ENCODE results near the gene RGL1.

The RGL1 gene

GRCh38 chr1:183934314-183934713 is 129.4 kb downstream of the RGL1 start:
- Histone ChIP-seq H3K4me3 (ENCODE audit: low read depth, low read length) (no peak overlapping the region), H3K9ac (ENCODE audit: low read depth, low read length) (no peak overlapping the region), H3K9me3 (ENCODE audit: control insufficient read depth, insufficient read depth, low read length) (no peaks in the 10 kb centered on the region), H3K4me1 (ENCODE audit: control insufficient read depth, insufficient read depth, low read length) (no peaks in the 10 kb centered on the region), H3K36me3 (ENCODE audit: control insufficient read depth, insufficient read depth, low read length) (no peaks in the 10 kb centered on the region), H3K27me3 (ENCODE audit: control insufficient read depth, insufficient read depth, low read length) (no peaks in the 10 kb centered on the region)

- no peak overlapping the region for H3K9ac ChIP-seq (ENCODE audit: low read depth, low read length)
- H3K9me3 ChIP-seq (ENCODE audit: control insufficient read depth, insufficient read depth, low read length): no peaks in the 10 kb centered on the region
- peaks cover 12% of the 10 kb centered on the region for H3K27me3 ChIP-seq (ENCODE audit: control insufficient read depth, insufficient read depth, low read length)
- H3K36me3 ChIP-seq (ENCODE audit: control insufficient read depth, insufficient read depth, low read length): no peaks in the 10 kb centered on the region
- H3K4me1 ChIP-seq (ENCODE audit: control insufficient read depth, insufficient read depth, low read length): no peaks in the 10 kb centered on the region
- H3K4me3 ChIP-seq (ENCODE audit: low read depth, low read length): no peak overlapping the region
Measured at GRCh38 chr1:183936009-183936408, 131.1 kb downstream of the RGL1 start.

- Histone ChIP-seq H3K9me3 (ENCODE audit: control insufficient read depth, insufficient read depth, low read length) (no peaks in the 10 kb centered on the region), H3K9ac (ENCODE audit: low read depth, low read length) (no peak overlapping the region), H3K4me1 (ENCODE audit: control insufficient read depth, insufficient read depth, low read length) (no peaks in the 10 kb centered on the region), H3K36me3 (ENCODE audit: control insufficient read depth, insufficient read depth, low read length) (no peaks in the 10 kb centered on the region), H3K4me3 (ENCODE audit: low read depth, low read length) (no peak overlapping the region), H3K27me3 (ENCODE audit: control insufficient read depth, insufficient read depth, low read length) (peaks cover 18% of the 10 kb centered on the region)
Measured at GRCh38 chr1:183936791-183937190, 131.9 kb downstream of the RGL1 start.

GRCh38 chr1:183937611-183938010 is 132.7 kb downstream of the RGL1 start:
- peaks cover 20% of the 10 kb centered on the region for H3K27me3 ChIP-seq (ENCODE audit: control insufficient read depth, insufficient read depth, low read length)
- no peaks in the 10 kb centered on the region for H3K9me3 ChIP-seq (ENCODE audit: control insufficient read depth, insufficient read depth, low read length)
- H3K36me3 ChIP-seq (ENCODE audit: control insufficient read depth, insufficient read depth, low read length): no peaks in the 10 kb centered on the region
- no peak overlapping the region for H3K4me3 ChIP-seq (ENCODE audit: low read depth, low read length)
- H3K9ac ChIP-seq (ENCODE audit: low read depth, low read length): no peak overlapping the region
- H3K4me1 ChIP-seq (ENCODE audit: control insufficient read depth, insufficient read depth, low read length): no peaks in the 10 kb centered on the region

- Histone ChIP-seq H3K4me1 (ENCODE audit: control insufficient read depth, insufficient read depth, low read length) (peaks cover 15% of the 10 kb centered on the region), H3K36me3 (ENCODE audit: control insufficient read depth, insufficient read depth, low read length) (no peaks in the 10 kb centered on the region), H3K9ac (ENCODE audit: low read depth, low read length) (no peak overlapping the region), H3K9me3 (ENCODE audit: control insufficient read depth, insufficient read depth, low read length) (no peaks in the 10 kb centered on the region), H3K27me3 (ENCODE audit: control insufficient read depth, insufficient read depth, low read length) (peaks cover 53% of the 10 kb centered on the region), H3K4me3 (ENCODE audit: low read depth, low read length) (no peak overlapping the region)
Measured at GRCh38 chr1:183941001-183941400, 136.1 kb downstream of the RGL1 start.

- Histone ChIP-seq H3K9me3 (ENCODE audit: control insufficient read depth, insufficient read depth, low read length) (no peaks in the 10 kb centered on the region), H3K4me1 (ENCODE audit: control insufficient read depth, insufficient read depth, low read length) (peaks cover 17% of the 10 kb centered on the region), H3K4me3 (ENCODE audit: low read depth, low read length) (no peak overlapping the region)
Measured at GRCh38 chr1:183942933-183943693, 138.2 kb downstream of the RGL1 start.

GRCh38 chr1:183945428-183946319 is 140.8 kb downstream of the RGL1 start:
- Histone ChIP-seq H3K9ac (ENCODE audit: low read depth, low read length) (no peak overlapping the region), H3K36me3 (ENCODE audit: control insufficient read depth, insufficient read depth, low read length) (no peaks in the 10 kb centered on the region), H3K4me1 (ENCODE audit: control insufficient read depth, insufficient read depth, low read length) (peaks cover 17% of the 10 kb centered on the region), H3K9me3 (ENCODE audit: control insufficient read depth, insufficient read depth, low read length) (no peaks in the 10 kb centered on the region), H3K4me3 (ENCODE audit: low read depth, low read length) (peak overlapping the region; percentile 14), H3K27me3 (ENCODE audit: control insufficient read depth, insufficient read depth, low read length) (peaks cover 86% of the 10 kb centered on the region)

More at GRCh38 chr1:183942933-183943693, 138.2 kb downstream of the RGL1 start:
- H3K36me3 ChIP-seq (ENCODE audit: control insufficient read depth, insufficient read depth, low read length): no peaks in the 10 kb centered on the region
- peaks cover 72% of the 10 kb centered on the region for H3K27me3 ChIP-seq (ENCODE audit: control insufficient read depth, insufficient read depth, low read length)
- no peak overlapping the region for H3K9ac ChIP-seq (ENCODE audit: low read depth, low read length)

- Histone ChIP-seq H3K27me3 (ENCODE audit: control insufficient read depth, insufficient read depth, low read length) (peaks cover 84% of the 10 kb centered on the region), H3K4me1 (ENCODE audit: control insufficient read depth, insufficient read depth, low read length) (peaks cover 17% of the 10 kb centered on the region), H3K36me3 (ENCODE audit: control insufficient read depth, insufficient read depth, low read length) (no peaks in the 10 kb centered on the region), H3K9ac (ENCODE audit: low read depth, low read length) (no peak overlapping the region), H3K4me3 (ENCODE audit: low read depth, low read length) (no peak overlapping the region), H3K9me3 (ENCODE audit: control insufficient read depth, insufficient read depth, low read length) (no peaks in the 10 kb centered on the region)
Measured at GRCh38 chr1:183946320-183946613, 141.3 kb downstream of the RGL1 start.

- no peak overlapping the region for H3K9ac ChIP-seq (ENCODE audit: low read depth, low read length)
- no peaks in the 10 kb centered on the region for H3K9me3 ChIP-seq (ENCODE audit: control insufficient read depth, insufficient read depth, low read length)
- H3K27me3 ChIP-seq (ENCODE audit: control insufficient read depth, insufficient read depth, low read length): peaks cover 75% of the 10 kb centered on the region
Measured at GRCh38 chr1:183947988-183948387, 143.1 kb downstream of the RGL1 start.

GRCh38 chr1:183952101-183952500 is 147.2 kb downstream of the RGL1 start:
- Histone ChIP-seq H3K4me1 (ENCODE audit: control insufficient read depth, insufficient read depth, low read length) (no peaks in the 10 kb centered on the region), H3K36me3 (ENCODE audit: control insufficient read depth, insufficient read depth, low read length) (no peaks in the 10 kb centered on the region), H3K9me3 (ENCODE audit: control insufficient read depth, insufficient read depth, low read length) (no peaks in the 10 kb centered on the region), H3K4me3 (ENCODE audit: low read depth, low read length) (no peak overlapping the region), H3K27me3 (ENCODE audit: control insufficient read depth, insufficient read depth, low read length) (peaks cover 35% of the 10 kb centered on the region), H3K9ac (ENCODE audit: low read depth, low read length) (no peak overlapping the region)

More at GRCh38 chr1:183947988-183948387, 143.1 kb downstream of the RGL1 start:
- no peaks in the 10 kb centered on the region for H3K36me3 ChIP-seq (ENCODE audit: control insufficient read depth, insufficient read depth, low read length)
- no peak overlapping the region for H3K4me3 ChIP-seq (ENCODE audit: low read depth, low read length)
- H3K4me1 ChIP-seq (ENCODE audit: control insufficient read depth, insufficient read depth, low read length): peaks cover 15% of the 10 kb centered on the region

GRCh38 chr1:183953031-183953430 is 148.1 kb downstream of the RGL1 start:
- Histone ChIP-seq H3K9me3 (ENCODE audit: control insufficient read depth, insufficient read depth, low read length) (no peaks in the 10 kb centered on the region), H3K4me3 (ENCODE audit: low read depth, low read length) (no peak overlapping the region), H3K27me3 (ENCODE audit: control insufficient read depth, insufficient read depth, low read length) (peaks cover 27% of the 10 kb centered on the region), H3K9ac (ENCODE audit: low read depth, low read length) (no peak overlapping the region), H3K4me1 (ENCODE audit: control insufficient read depth, insufficient read depth, low read length) (no peaks in the 10 kb centered on the region), H3K36me3 (ENCODE audit: control insufficient read depth, insufficient read depth, low read length) (no peaks in the 10 kb centered on the region)

- H3K36me3 ChIP-seq (ENCODE audit: control insufficient read depth, insufficient read depth, low read length): no peaks in the 10 kb centered on the region
- H3K4me1 ChIP-seq (ENCODE audit: control insufficient read depth, insufficient read depth, low read length): no peaks in the 10 kb centered on the region
- peaks cover 13% of the 10 kb centered on the region for H3K27me3 ChIP-seq (ENCODE audit: control insufficient read depth, insufficient read depth, low read length)
- H3K9me3 ChIP-seq (ENCODE audit: control insufficient read depth, insufficient read depth, low read length): no peaks in the 10 kb centered on the region
- no peak overlapping the region for H3K4me3 ChIP-seq (ENCODE audit: low read depth, low read length)
- H3K9ac ChIP-seq (ENCODE audit: low read depth, low read length): no peak overlapping the region
Measured at GRCh38 chr1:183954496-183954895, 149.6 kb downstream of the RGL1 start.
